Upper lobe of left lung (tissue), 4 donors: ENCODE results near the gene IL1R1.

Source experiments
- EP300 ChIP-seq, 4 donors: sonication (generic); formaldehyde crosslinking; IDR thresholded peaks; one replicate each; pipeline ENCODE4 v1.5.1; 2017; ENCODE audit warnings: antibody characterized with exemption in 4 of 4, control low read depth in 2 of 4
- POLR2A ChIP-seq, 4 donors: fragments of 450-650 bp; IDR thresholded peaks; one replicate each; pipeline ENCODE4 v1.5.1; 2016 to 2017; ENCODE audit warnings: antibody characterized with exemption in 4 of 4, mild to moderate bottlenecking in 2 of 4
- POLR2AphosphoS5 ChIP-seq, 2 donors: sonication (generic); formaldehyde crosslinking; IDR thresholded peaks; one replicate each; pipeline ENCODE4 v1.5.1; 2017; ENCODE audit warnings: antibody characterized with exemption in 2 of 2
- TF ChIP-seq, protein P1 (sequence below), 6 experiments: fragments of 450-650 bp in 4 of 6; fragments of 200-600 bp in 2 of 6; sonication (generic) in 2 of 6; IDR thresholded peaks; one replicate each; pipeline ENCODE4 v1.5.1; 2016 to 2019; ENCODE audit warnings: antibody characterized with exemption in 6 of 6

DNA sequence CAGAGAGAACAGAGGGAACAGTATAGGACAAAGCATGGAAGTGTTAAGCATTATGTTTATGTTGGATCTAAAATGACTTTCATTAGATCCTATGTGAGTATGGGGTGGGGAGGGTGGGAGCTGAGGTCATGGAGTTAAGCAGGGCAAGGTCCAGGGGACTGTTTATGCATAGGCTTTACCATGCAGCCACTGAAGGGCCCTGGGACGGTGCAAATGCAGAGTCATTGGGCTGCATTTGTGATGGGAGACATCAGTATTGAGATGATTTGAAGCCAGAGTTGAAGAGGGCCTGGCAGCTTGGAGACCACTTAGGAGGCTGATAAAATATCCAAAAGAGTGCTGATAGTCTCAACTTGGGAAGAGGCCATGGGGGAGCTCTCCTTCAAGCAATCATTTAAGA, 66.9 kb downstream of the IL1R1 start:
- TF ChIP-seq, protein P1, sequence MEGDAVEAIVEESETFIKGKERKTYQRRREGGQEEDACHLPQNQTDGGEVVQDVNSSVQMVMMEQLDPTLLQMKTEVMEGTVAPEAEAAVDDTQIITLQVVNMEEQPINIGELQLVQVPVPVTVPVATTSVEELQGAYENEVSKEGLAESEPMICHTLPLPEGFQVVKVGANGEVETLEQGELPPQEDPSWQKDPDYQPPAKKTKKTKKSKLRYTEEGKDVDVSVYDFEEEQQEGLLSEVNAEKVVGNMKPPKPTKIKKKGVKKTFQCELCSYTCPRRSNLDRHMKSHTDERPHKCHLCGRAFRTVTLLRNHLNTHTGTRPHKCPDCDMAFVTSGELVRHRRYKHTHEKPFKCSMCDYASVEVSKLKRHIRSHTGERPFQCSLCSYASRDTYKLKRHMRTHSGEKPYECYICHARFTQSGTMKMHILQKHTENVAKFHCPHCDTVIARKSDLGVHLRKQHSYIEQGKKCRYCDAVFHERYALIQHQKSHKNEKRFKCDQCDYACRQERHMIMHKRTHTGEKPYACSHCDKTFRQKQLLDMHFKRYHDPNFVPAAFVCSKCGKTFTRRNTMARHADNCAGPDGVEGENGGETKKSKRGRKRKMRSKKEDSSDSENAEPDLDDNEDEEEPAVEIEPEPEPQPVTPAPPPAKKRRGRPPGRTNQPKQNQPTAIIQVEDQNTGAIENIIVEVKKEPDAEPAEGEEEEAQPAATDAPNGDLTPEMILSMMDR (IDR thresholded peaks at IDR 0.05), result no peak
- no peak for TF ChIP-seq EP300 (IDR thresholded peaks at IDR 0.05)
- TF ChIP-seq POLR2AphosphoS5 (IDR thresholded peaks at IDR 0.05), result no peak
- TF ChIP-seq POLR2A (IDR thresholded peaks at IDR 0.05), result no peak
